ENCODE data around the gene LDLR.

DNA sequence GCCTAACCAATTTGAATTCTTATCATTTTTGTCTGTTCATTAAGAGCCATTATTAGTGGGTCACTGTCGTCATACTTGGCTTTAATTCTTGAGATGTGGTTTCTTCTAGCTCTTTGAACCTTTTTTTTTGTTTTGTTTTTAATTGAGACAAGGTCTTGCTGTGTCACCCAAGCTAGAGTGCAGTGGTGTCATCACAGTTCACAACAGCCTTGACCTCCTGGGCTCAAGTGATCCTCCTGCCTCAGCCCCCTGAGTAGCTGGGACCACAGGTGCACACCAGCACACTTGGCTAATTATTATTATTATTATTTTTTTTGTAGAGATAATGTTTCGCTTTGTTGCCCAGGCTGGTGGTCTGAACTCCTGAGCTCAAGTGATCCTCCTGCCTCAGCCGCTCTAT is 25.8 kb upstream of the LDLR start:
- TF ChIP-seq POLR2AphosphoS5 (IDR thresholded peaks at IDR 0.05): no peak
- TF ChIP-seq, protein P1, sequence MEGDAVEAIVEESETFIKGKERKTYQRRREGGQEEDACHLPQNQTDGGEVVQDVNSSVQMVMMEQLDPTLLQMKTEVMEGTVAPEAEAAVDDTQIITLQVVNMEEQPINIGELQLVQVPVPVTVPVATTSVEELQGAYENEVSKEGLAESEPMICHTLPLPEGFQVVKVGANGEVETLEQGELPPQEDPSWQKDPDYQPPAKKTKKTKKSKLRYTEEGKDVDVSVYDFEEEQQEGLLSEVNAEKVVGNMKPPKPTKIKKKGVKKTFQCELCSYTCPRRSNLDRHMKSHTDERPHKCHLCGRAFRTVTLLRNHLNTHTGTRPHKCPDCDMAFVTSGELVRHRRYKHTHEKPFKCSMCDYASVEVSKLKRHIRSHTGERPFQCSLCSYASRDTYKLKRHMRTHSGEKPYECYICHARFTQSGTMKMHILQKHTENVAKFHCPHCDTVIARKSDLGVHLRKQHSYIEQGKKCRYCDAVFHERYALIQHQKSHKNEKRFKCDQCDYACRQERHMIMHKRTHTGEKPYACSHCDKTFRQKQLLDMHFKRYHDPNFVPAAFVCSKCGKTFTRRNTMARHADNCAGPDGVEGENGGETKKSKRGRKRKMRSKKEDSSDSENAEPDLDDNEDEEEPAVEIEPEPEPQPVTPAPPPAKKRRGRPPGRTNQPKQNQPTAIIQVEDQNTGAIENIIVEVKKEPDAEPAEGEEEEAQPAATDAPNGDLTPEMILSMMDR (IDR thresholded peaks at IDR 0.05): no peak
- TF ChIP-seq EP300 (IDR thresholded peaks at IDR 0.05): no peak
- TF ChIP-seq POLR2A (IDR thresholded peaks at IDR 0.05): no peak

Measured in sigmoid colon (tissue), 4 donors.